HG02970 (cell line): ENCODE data around the gene PDLIM7.

Experiments used
- ATAC-seq: cut with Tn5 transposase; IDR thresholded peaks from one replicate; pipeline ENCODE4 v1.9.1; 2021; ENCODE audit warnings: mild to moderate bottlenecking, moderate library complexity, moderate number of reproducible peaks; ENCODE audit not compliant: unreplicated experiment, low FRiP score

The PDLIM7 gene

GRCh38 chr5:177476531-177477233, 20.7 kb downstream of the PDLIM7 start:
- ATAC-seq, result no peak

GRCh38 chr5:177475563-177476427, 21.6 kb downstream of the PDLIM7 start:
- ATAC-seq, result no peak

GRCh38 chr5:177474846-177475562, 22.4 kb downstream of the PDLIM7 start:
- ATAC-seq, result no peak

GRCh38 chr5:177474002-177474476, 23.4 kb downstream of the PDLIM7 start:
- ATAC-seq, result no peak

- ATAC-seq, result no peak
Measured at GRCh38 chr5:177473443-177474001, 23.9 kb downstream of the PDLIM7 start, which contains the start of gene DBN1. Gene DBN1 (minus strand): TSS chr5:177473634. CDS start chr5:177473521, 113 bp downstream.

- no peak for ATAC-seq
Measured at GRCh38 chr5:177472460-177473442, 24.7 kb downstream of the PDLIM7 start.

- no peak for ATAC-seq
Measured at GRCh38 chr5:177471610-177472356, 25.6 kb downstream of the PDLIM7 start.

- ATAC-seq, result no peak
Measured at GRCh38 chr5:177470759-177471536, 26.5 kb downstream of the PDLIM7 start.

- no peak for ATAC-seq
Measured at GRCh38 chr5:177469750-177470525, 27.5 kb downstream of the PDLIM7 start.

- no peak for ATAC-seq
Measured at GRCh38 chr5:177468685-177469628, 28.4 kb downstream of the PDLIM7 start.

GRCh38 chr5:177468329-177468684, 29.1 kb downstream of the PDLIM7 start:
- ATAC-seq, result no peak

- no peak for ATAC-seq
Measured at GRCh38 chr5:177467436-177467835, 30.0 kb downstream of the PDLIM7 start.

GRCh38 chr5:177466861-177467260, 30.5 kb downstream of the PDLIM7 start:
- ATAC-seq, result no peak

- no peak for ATAC-seq
Measured at GRCh38 chr5:177465044-177465443, 32.4 kb downstream of the PDLIM7 start.

GRCh38 chr5:177462021-177462670, 35.3 kb downstream of the PDLIM7 start:
- ATAC-seq, result no peak
